ENCODE results near the gene BICRA.
A peak's percentile ranks its signal among the peaks of the same experiment; 100 is the strongest.
"Not testable (repeated sequence)": the region's sequence is repeated elsewhere in the genome, so short reads cannot be mapped to it uniquely, and the experiment has no call there.

The BICRA gene

GRCh38 chr19:47608969-47609905 lies at the start of gene BICRA:
Gene BICRA, plus strand, starts transcription at chr19:47609134. Its CDS starts 64,441 bp downstream, at chr19:47673575.
- peak; percentile 68 for DNase-seq (ENCODE audit: low read depth, low spot score)

GRCh38 chr19:47560999-47561398 lies 47.9 kb upstream of the BICRA start:
- no peak for DNase-seq (ENCODE audit: low read depth, low spot score)

- no peak for DNase-seq (ENCODE audit: low read depth, low spot score)
Observed at GRCh38 chr19:47561440-47562057, 47.4 kb upstream of the BICRA start.

- DNase-seq (ENCODE audit: low read depth, low spot score), result no peak
Observed at GRCh38 chr19:47564081-47564480, 44.9 kb upstream of the BICRA start.

GRCh38 chr19:47569331-47569730 lies 39.6 kb upstream of the BICRA start:
- DNase-seq (ENCODE audit: low read depth, low spot score), result no peak

- DNase-seq (ENCODE audit: low read depth, low spot score), result no peak
Observed at GRCh38 chr19:47572635-47573034, 36.3 kb upstream of the BICRA start.

GRCh38 chr19:47573071-47574026 lies 35.6 kb upstream of the BICRA start, which contains the start of gene ZNF541:
Gene ZNF541, minus strand, starts transcription at chr19:47573148. Its CDS starts 17,292 bp downstream, at chr19:47555856.
- DNase-seq (ENCODE audit: low read depth, low spot score), result peak; percentile 68

- no peak for DNase-seq (ENCODE audit: low read depth, low spot score)
Observed at GRCh38 chr19:47580397-47580796, 28.5 kb upstream of the BICRA start.

GRCh38 chr19:47581605-47582319 lies 27.2 kb upstream of the BICRA start:
- DNase-seq (ENCODE audit: low read depth, low spot score), result no peak

GRCh38 chr19:47582320-47582909 lies 26.5 kb upstream of the BICRA start:
- no peak for DNase-seq (ENCODE audit: low read depth, low spot score)

- not testable (repeated sequence) for DNase-seq (ENCODE audit: low read depth, low spot score)
Observed at GRCh38 chr19:47583161-47583560, 25.8 kb upstream of the BICRA start.

- DNase-seq (ENCODE audit: low read depth, low spot score), result no peak
Observed at GRCh38 chr19:47587295-47587694, 21.6 kb upstream of the BICRA start.

- no peak for DNase-seq (ENCODE audit: low read depth, low spot score)
Observed at GRCh38 chr19:47589824-47590223, 19.1 kb upstream of the BICRA start.

- DNase-seq (ENCODE audit: low read depth, low spot score), result no peak
Observed at GRCh38 chr19:47593860-47594259, 15.1 kb upstream of the BICRA start.

- DNase-seq (ENCODE audit: low read depth, low spot score), result no peak
Observed at GRCh38 chr19:47595944-47596343, 13.0 kb upstream of the BICRA start.

- DNase-seq (ENCODE audit: low read depth, low spot score), result no peak
Observed at GRCh38 chr19:47598407-47599349, 10.3 kb upstream of the BICRA start.

GRCh38 chr19:47599671-47600245 lies 9.2 kb upstream of the BICRA start:
- DNase-seq (ENCODE audit: low read depth, low spot score), result not testable (repeated sequence)

- peak; percentile 99 for DNase-seq (ENCODE audit: low read depth, low spot score)
Observed at GRCh38 chr19:47600246-47601179, 8.4 kb upstream of the BICRA start.
